Stimulated activated CD8-positive, alpha-beta memory T cell treated with anti-CD3 and anti-CD28 coated beads, Interleukin-12 subunit alpha, Interleukin-12 subunit beta, amount 100 ng/mL, for 1 hour (primary cell): ENCODE data around the gene CAVIN2.

Experiments used
- DNase-seq: peaks from one replicate; pipeline ENCODE4 v3.0.0-alpha.2; 2020; ENCODE audit warnings: low read depth

The CAVIN2 gene

DNA sequence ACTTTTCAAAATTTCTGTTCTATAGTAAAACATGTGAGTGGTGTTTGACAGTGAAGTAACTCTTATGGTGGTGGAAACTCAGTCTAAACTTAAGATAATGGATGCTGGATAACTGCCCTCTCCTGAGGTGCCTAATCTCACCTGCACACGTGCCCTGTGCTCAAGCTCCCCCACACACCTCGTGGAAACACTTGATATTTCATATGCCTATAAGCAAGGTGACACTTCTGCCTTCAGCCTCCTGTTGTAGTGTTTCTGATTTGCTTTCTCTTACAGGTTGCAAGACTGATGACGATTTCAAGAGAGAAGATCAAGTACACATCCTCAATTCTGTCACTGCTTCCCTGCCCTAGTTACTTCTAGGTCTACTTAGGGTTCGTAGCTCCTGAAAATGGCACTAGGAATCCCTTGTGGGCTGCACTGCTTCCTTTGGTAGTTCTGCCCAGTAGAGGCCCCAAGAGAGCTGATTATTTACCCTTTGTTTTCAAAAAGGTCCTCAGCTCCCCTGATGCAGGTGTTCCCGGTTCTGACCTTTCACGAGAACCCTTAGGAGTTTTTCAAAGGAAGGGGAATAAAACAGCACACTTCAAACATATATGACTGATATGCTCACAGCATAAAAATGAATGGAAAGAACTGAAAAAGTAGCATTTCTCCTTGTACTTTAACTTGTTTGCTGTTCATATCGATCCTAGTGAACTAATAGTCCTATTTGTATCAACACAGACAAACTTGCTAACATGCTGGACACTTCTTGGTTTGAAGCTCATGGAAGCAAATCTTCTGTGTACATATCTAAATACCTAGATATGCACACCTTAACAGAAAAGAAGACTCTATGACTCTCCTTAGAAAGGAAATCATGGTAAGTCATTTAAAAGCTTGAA lies 6.7 kb downstream of the CAVIN2 start:
- no peak for DNase-seq

DNA sequence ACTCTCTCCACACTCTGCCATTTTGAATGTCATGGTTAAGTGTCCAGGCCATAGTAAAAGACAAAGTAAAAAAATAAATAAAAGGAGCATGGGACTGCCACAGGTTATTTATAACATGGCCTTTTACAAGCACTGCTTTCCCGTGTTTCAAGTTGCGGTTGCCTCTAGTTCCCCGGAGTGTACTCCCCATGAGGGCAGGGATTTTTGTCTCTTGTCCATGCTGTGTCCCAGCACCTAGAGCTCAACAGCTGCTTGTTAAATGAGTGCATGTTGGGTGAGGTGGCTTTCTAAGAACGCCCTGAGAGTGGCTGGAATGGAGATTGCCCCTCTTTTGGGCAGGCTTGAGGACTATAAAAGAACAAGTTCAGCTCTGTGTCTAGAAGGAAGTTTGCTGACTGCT lies 8.4 kb downstream of the CAVIN2 start:
- no peak for DNase-seq

DNA sequence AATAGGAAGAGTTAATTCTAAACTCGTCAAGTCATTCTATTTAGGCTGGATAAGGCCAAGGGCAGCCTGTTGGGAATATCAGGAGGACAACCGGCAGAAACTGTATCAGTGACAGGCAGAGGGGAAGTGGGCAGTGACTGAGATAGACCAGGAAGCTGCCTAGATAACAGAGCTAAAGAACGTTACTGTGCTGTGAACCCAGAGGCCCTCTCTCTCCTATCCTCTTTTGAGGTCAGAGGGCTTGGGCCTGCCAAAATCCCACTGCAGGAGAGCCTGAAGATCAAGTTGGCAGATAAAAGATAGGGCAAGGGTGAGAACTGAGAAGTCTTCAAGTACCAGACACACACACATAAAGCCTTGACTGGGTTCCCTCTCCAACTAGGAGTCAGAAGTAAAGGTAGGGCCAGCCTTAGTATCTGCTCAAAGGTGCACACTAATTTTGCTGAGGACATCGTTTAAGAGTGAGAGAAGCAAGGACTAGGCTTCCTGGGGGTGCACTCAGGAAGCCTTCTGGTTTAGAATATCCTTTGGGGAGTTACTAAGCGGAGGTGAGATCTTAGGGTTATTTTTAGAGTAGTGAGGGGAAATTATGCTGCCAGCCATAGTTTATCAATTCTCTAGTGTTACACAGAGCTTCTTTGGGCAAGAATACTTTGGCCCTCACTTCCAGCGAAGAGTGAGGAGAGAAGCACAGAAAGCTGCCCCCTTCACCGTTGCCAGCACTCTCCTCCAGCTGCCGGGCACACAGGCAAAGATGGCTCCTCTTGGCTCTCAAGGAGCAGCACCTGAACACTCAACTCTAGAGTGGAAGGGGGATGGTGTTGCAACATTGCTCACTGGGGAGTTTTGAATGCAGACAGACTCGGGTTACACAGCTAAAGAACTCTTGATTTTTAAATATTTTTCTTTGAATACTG lies 9.8 kb downstream of the CAVIN2 start:
- no peak for DNase-seq

DNA sequence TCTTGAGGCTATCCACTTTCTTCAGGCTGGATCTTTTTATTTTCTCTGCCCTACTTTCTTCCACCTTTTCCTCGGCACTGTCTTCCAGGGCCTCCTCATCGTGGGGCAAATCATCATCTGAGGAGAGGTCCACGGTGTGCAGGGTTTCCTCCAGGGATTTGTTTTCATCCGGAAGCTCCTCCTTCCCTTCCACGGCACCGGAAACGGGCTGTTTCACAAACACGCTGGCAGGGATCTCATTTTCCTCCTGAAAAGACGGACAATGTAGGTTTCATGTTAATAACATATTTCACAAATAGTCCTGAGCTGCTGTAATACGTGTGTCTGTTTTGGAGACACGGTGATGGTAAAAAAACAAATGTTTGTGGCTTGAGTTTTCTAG lies 10.4 kb downstream of the CAVIN2 start:
- DNase-seq, result no peak

DNA sequence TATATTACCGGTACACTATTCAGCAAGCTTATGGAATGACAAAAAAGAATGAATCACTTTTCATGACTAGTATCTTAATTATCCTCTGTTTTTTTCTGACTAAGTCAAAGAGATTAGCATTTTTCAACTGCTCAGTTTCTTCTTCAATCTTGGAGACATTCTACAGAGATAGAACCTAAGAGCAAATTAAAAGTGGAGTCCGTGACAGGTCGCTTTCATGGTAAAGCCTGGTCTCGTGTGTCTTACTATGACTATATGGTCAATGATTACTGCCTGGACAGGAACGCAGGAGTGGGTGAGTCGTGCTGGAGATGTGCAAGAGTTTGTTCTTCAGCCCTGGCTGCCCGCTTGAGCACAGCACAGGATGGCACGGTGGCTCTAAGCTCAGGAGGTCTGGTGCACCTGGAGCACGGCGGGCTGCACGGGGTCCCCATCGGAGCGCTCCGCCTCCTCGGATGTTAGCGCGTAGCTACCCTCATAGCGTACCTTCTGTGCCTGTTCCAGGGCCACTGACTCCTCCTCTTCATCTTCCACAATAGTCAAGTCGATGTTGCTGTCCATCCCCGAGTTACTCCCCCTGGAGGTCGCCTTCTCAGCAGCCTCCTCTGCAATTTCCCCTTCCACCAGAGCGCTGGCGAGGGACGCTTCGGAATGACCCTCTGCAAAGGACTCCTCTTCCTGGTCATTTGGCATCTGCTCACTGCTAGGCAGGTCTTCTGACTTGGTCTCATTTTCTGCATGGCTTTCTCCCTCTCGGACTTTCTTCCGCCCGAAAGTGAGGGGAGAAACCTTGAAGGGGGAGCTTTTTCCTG lies 11.1 kb downstream of the CAVIN2 start:
- no peak for DNase-seq

DNA sequence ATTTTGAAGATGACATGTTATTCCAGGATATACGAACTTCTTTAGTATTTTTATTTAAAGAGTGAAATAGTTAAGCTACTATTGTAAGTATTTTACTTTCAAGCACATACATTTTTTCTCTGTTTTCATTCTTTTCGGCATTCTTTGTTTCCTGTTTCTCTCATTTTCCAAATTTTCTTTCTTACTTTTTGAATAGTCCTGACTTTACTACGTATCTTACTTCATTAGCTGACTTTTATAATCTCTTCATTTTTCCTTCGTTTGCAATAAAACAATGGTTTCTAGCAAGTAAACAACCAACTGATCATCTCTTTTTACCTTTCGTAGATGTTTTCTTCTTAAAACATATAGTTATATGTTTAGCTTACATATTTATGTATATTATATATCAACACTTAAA lies 11.8 kb downstream of the CAVIN2 start:
- DNase-seq, result no peak

DNA sequence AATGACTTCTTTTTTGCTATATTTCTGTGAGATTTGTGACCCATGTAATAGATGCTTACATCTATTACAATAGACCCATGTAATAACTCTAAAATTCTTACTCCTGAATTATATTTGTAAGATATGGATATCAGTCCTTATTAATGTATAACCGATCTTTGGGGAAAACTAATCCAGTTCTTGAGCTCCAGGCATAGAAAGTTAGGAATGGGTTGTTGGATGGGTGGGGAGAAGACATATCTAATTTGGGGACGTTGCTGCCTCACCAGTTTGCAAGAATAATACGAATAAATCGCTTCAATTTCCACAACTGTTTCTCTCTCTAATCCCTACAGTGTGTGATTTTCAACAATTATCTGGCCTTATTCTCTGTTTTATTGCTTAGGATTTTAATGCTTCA lies 13.5 kb downstream of the CAVIN2 start:
- no peak for DNase-seq

DNA sequence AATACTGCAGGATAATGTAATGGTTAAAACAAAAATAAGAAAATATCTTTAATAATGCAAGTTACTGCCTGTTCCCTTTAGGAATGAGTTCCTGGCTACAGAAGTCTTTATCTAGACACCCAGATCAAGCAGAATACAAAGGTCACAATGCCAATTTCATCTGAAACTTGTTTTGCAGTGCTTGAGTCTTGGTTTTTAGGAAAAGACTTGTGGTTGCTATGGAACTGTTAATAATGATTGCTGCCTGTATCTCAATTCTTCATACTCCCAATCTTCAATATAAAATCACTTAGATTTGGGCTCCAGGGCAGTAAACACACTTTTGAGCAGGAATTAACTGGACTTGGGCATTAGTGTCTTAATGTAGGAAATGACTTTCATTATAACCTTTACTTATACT lies 14.2 kb downstream of the CAVIN2 start:
- no peak for DNase-seq

DNA sequence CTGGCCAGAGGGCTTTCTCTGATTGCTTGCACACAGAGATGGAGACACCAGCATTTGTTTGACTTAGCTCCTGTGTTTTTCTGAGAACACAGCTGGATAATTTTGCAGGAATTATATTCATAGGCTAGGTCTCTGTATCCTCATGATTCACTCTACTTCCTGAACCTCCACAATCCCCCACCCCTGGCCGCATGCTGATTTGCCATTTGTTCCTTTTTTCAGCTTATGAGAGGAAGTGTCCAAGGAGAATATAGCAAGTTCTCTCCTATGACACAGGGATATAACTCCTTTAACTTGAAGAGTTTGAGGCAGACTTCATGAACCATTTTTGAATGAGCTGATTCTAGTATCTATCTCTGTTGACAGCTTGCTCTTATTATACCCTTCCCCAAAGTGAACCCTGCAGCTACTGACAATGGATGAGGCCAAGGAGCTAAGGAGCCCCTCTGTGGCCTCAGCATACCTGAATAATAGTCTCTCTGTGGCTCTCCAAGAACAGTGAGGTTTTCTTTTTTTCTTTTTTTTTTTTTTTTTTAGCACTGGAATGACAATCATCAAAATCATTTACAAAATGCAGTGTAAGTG lies 15.4 kb downstream of the CAVIN2 start:
- no peak for DNase-seq

DNA sequence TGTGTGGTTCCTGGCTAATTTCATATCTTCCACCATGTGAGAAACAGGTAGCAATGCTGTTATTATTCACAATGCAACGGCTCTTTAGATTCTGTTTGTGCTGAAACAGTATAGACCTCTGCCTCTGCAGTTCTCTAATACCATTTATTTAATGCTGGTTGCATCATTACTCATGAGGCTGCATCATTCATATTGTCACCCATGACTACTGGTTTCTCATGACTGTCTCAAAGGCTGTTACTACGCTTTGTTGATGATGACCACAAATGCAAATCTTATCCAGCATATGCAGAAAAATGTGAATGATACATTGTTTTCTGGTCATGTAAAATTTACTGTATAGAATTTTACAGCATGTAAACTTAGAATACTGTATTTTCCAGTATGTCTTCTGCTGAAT lies 22.5 kb downstream of the CAVIN2 start:
- DNase-seq, result no peak

DNA sequence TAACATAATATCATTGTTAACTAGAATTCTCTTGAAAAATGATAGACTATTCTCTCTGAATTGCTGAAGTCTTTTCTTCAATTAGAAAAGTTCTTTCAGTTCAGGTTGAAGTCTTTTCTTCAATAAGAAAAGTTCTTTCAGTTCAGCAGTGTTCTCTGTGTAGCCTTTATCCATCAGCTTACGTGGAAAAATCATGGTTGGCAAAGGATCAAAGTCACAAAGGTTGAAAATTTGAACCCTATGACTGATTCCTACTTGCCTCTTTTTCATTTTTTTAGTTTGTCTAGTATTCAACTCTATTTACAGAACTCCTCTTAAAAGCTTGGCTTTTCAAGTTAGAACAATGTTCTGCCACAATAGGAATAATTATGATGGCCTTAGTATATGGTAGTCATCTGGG lies 25.8 kb downstream of the CAVIN2 start:
- no peak for DNase-seq

DNA sequence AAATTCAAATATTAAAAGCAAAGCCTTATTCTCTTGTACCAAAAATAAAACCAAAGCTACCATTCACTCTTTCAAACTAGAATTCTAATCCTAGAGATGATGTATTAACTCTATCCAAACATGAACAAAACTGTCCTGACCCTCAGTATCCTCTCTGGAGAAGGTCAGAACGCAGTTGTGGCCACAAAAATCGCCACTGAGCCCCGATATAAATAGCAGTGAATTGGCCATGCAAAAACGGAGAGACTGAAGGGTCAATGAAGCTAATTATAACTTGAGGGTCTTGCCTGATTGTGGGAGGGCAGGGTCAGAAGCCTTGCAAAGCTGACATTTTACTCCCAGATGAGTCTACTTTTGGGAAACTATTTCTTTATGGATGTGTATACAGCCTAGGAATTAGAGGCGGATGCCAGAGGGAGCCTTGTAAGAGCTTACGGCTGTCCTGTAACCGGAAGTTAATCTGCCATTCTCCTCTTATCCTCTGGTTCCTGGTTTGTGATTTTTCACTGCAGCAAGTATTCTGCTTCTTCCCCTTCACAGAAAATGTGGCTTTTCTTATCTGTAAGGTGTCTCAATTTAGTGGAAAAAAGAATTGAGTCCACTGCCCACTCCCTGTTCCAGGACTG lies 28.1 kb downstream of the CAVIN2 start:
- DNase-seq, result no peak

DNA sequence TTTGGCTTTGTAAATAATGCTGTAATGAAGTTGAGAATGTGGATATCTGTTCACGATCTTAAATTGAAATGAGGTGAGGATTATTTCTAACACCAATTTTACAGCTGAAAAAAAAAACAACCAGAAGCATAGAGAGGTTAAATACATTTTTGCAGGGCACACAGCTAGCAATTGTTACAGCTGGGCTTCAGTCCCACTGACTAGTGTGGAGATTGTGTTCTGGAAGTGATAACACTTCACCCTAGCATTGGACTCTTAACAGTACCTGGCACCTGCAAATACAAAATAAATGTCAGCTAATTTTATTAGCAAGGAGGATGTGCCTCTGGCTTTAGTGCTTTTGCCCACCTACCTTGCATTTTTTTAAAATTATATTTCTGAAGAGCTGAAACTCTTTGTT lies 28.8 kb downstream of the CAVIN2 start:
- DNase-seq, result no peak

DNA sequence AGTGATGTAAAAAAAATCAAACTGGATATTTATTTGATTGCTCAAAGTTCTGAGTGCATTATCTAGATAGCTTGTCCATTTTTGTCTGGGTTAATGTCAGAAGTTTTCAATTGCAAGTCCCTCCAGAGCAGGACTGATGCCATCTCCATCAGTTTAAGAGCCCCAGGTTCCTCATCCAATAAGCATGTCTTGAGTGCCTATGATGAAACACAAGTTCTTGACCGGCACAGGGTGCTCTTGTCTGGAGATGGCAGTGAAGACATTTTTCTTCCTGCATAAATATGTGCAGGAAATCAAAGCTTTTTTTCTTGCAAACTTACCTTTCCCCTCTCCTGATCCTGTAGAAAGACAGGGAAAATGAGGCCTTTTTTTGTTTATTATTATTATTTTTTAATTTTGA lies 31.9 kb downstream of the CAVIN2 start:
- no peak for DNase-seq

DNA sequence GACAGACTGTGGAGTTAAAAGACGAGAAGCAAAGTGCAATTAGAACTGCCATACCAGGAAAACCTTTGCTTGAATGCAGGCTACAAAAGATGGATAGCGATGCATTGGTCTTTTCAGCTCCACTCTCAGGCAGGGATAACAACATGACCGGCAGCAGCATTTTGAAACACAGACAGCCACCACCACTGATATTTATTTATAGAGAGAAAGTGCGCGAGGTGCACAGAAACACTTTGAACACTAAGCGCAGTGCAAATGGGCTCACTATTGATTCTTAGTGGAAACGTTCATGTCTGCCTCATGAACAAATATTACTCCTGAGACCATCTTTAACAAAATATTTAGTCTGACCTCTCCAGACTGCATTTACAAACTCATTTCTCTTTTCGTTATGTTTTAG lies 32.9 kb downstream of the CAVIN2 start:
- DNase-seq, result no peak

DNA sequence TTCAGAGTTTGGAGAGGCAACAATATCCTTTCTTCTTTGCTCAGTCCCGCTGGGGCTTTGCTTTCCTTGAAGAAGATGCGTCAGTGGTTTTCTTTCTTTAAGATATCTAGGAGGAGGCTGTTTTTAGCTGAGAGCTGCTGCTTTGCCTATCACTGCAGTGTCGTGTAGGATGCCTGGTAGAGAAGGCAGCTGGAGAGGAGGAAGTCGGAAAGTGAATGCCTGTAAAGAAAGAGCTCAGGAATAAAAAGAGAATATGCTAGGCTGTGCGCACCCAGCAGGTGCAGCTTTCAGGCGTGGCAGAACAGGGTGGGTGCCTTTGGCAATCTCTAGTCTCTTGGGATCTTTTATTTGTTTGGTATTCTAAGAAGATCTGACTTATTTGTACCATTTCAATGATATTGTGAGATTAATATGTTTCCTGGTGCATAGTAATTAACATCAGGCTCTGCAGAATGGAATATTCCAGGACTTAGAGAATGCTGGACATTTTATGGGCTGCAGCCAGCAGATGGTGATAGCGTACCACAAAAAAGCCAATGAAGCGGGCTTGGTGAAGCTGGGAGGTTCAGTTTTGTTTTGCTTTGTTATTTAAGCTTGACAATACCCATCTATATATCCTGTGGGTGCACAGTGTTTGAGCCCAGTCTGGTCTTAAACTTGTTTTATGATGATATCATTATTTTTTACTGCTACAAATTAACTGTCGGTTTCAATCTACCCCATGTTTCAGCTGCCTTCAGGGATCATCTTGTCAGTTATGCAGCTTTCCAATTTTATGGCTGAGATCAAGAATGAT lies 34.9 kb downstream of the CAVIN2 start:
- DNase-seq, result no peak

DNA sequence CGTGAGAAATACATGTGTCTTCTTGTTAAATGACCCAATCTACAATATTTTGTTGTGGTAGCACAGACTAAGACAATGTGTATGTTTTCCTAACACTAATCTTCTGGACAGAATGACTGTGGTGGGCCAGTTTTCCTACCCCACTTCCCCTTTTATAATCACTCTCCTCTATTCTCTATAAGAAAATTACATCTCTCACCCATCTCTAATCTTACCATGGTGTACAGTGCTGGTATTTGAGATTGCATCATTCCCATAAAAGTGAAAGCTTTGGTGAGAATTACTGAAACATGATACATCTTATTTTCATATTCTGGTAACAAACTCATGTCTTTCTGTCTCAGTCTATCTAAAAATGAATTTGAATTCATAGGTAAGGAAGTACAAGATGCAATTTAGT lies 40.5 kb downstream of the CAVIN2 start:
- DNase-seq, result no peak

DNA sequence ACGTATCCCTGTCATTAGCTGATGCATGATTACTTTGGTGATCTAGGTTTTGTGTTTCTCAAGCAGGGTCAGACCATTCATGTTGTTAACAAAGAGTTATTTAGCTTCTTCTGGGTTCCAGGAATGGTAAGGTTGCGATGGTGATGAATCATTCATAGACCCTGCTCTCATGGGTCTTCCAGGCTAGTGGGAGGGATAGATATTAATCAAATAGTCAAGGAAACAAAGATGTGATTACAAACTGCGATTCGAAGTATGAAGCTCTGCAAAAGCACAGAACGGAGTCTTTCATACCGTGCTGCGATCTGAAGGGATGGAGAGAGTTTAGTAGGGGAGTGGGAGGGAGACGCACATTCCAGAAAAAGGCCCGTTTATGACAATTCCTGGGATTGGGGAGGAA lies 42.1 kb downstream of the CAVIN2 start:
- DNase-seq, result no peak

DNA sequence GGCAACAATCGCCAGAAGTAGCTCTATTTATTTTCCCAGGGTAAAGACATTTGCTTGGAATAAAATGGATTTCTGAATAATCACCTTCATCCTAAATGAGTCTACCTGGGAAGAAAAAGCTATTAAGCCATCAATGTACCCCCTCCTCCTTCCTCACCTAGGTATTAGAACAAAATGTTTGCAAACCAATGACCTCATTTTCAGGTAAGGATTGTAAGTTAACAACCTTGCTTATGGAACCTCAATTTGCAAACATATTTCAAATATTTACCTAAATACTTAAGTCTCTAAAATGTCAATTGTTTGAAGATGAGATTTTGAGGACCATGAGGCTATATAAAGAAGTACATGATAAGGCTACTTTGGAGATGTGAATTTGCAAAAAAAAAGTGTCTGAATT lies 43.9 kb downstream of the CAVIN2 start:
- DNase-seq, result no peak

DNA sequence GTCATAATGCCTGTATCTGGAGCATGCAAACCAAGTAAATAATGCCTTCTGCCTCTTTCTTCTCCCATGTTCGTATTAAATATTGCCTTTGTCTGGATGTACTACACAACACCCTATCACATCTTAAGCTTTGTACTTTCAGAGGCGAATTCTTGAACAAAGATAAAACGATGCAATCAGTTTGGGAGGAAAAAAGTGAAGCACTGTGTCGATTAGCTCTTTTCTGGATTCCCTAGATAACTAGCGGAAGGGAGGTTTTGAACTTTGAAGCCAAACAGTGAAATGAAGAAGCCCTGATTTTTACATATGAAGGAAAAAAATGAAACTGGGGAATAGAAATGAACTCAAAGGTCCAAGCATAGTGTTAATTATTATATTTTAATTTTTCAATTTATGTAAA lies 44.7 kb downstream of the CAVIN2 start:
- DNase-seq, result no peak

DNA sequence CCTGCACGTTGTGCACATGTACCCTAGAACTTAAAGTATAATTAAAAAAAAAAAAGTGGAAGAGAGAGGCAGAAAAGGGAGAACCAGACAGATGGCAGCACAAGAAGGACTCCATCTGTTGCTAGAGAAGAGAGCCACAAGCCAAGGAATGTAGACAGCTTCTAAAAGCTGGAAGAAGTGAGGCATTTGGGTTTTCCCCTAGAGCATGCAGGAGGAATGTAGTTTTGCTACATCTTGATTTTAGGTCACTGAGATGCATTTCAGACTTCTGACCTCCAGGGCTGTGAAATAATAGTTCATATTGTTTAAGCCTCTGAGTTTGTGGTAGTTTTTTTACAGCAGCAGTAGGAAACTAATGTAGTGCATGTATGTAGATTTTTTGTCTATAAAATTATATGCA lies 46.0 kb downstream of the CAVIN2 start:
- no peak for DNase-seq
